ENCODE measurements around the gene ABCA5.
"Not testable (repeated sequence)": the region's sequence is repeated elsewhere in the genome, so short reads cannot be mapped to it uniquely, and the experiment has no call there.

The ABCA5 gene

GRCh38 chr17:69326377-69327059 lies 415 bp downstream of the ABCA5 start:
- in situ Hi-C loops (cut with MboI; ENCODE audit: low sequenced_read_pairs) = no loop called here

DNA sequence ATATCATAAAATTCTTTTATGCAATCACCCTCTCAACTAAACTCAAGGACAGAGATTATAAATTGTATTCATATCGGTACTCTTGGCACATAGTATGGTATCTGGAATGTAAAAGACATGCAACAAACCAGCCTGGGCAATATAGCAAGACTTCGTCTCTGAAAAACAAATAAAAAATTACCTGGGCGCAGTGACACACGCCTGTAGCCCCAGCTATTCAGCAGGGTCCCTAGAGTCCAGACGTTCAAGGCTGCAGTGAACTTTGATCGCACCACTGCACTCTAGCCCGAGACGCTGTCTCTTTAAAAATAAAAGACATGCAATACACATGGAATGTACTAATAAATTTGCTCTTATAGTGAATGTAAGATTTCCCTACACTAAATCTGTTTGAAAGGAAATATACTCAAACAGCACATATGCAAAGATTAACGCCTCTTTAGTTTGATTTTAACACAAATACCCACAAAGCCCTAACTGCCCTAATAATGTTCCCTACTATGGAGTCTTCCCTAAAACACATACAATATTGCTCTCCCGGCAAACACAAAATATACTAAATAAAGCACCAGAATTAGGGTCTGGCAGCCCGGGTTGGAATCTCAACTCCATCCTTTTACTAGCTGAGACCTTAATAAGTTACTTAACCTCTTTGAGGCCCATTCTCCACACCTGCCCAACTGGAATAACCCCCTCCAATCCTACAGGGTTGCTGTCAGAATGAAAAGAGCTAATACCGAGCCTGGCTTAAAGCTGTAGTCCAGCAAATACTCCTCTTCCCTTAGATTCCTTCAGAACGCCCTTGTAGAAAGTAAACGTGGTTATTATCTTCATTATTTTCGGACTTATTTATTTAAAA lies 1.2 kb downstream of the ABCA5 start:
- in situ Hi-C loops (cut with MboI; ENCODE audit: low sequenced_read_pairs) = no loop called here

DNA sequence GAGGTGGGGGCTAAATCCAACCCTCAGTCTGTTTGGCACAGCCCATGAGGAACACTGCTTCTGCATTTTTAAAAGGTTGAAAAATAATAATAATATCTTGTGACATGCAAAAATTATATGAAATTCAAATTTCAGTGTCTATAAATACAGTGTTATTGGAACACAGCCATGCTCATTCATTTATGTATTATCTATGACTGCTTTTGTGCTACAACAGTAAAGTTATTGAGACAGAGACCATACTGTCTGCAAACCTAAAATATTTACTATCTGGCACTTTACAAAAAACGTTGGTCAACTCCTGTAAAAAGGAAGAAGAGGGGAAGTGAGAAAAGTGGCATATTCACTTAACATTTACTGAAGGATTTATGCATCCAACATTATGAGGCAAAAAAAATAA lies 3.1 kb downstream of the ABCA5 start:
- in situ Hi-C loops (cut with MboI; ENCODE audit: low sequenced_read_pairs) = no loop called here

- in situ Hi-C loops (cut with MboI; ENCODE audit: low sequenced_read_pairs) = no loop called here
These were observed 6.1 kb downstream of the ABCA5 start for GRCh38 chr17:69320908-69321238.

- in situ Hi-C loops (cut with MboI; ENCODE audit: low sequenced_read_pairs) = no loop called here
These were observed 6.6 kb downstream of the ABCA5 start for GRCh38 chr17:69320210-69320907.

DNA sequence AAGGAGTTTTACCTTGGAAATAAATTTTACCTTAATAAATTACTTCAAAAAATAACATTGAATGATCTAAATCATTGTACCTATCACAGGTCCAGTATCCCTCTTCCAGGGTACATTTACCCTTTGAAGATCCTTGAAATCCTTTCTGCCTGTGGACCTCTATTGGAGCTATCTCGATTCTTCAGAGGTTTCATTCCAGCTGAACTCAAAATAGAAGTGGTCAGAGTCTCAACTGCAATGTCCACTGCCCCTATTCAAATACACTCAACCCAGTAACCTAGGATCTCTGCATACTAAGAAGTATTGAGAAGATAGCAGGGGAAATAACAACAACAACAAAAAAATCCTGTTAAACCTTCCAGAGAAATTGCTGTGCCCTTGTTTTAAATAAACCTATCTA lies 9.3 kb downstream of the ABCA5 start:
- in situ Hi-C loops (cut with MboI; ENCODE audit: low sequenced_read_pairs) = no loop called here

DNA sequence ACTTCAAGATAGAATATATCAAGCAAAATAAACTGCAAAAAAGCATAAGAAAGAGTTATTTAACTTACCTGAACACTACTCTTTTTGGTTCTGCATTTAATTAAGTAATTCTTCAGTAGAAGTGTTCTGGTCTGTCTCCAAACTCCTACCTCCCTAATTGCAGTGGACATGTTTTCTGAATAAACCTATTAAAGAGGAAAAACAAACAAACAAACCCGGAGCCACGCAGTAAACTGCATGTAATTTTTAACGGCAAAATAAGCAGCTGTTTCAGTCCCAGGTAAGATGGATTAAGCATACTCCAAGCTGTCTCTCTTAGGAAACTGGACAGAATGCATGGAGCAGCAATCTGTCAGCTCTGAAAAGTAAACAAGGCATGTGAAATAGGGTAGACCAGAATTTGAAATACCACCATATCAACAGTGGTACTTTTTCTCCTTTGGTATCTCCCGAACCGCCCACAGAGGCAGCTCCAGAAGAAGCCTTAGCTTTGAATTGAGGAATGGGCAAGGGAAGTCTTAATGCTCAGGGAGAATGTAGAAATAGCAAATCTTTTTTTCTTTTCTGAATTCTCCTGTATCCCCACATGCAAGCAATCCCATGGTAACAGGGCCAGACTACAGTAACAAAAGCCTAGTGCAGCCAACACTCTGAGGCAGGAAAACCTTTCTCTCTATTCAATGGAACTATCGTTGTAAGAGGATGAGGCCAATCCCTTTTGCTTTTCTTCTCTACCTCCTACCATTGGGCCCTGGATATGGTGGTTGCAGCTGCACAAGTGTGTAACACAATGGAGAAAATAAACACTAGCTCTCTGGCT lies 12.5 kb downstream of the ABCA5 start:
- in situ Hi-C loops (cut with MboI; ENCODE audit: low sequenced_read_pairs) = no loop called here

GRCh38 chr17:69305177-69305576 lies 21.8 kb downstream of the ABCA5 start:
- in situ Hi-C loops (cut with MboI; ENCODE audit: low sequenced_read_pairs) = no loop called here

DNA sequence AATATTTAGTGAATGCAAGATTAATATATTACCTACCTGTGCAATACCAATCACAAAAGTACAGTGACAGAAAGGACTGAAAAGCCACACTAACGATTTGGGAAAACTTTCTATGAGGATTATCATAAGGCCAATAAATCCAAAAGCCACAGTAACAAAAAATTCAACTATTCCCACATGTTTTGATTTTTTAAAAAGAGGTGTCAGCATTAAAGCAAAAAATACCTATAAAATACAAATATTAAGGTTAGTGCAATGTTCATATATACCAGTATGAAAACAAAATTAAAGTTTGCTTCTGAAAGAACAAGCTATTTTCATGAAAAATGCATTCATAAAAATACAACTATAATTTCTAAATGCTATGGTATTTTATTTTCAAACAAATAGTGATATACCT lies 24.3 kb downstream of the ABCA5 start:
- in situ Hi-C loops (cut with MboI; ENCODE audit: low sequenced_read_pairs) = no loop called here

DNA sequence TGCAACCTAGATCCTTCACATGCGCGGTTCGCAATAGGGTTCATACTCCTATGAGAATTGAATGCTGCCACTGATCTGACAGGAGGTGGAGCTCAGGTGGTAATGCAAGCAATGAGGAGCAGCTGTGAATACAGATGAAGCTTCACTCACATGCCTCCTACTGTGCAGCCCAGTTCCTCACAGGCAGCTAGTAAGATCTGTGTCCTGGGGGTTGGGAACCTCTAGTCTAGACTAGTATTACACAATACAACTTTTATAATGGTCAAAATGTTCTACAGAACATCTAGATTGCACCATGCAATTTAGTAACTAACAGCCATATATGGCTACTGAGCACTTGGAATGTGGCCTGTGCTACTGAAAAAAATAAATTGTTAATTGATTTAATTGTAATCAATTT lies 26.7 kb downstream of the ABCA5 start:
- in situ Hi-C loops (cut with MboI; ENCODE audit: low sequenced_read_pairs) = no loop called here

DNA sequence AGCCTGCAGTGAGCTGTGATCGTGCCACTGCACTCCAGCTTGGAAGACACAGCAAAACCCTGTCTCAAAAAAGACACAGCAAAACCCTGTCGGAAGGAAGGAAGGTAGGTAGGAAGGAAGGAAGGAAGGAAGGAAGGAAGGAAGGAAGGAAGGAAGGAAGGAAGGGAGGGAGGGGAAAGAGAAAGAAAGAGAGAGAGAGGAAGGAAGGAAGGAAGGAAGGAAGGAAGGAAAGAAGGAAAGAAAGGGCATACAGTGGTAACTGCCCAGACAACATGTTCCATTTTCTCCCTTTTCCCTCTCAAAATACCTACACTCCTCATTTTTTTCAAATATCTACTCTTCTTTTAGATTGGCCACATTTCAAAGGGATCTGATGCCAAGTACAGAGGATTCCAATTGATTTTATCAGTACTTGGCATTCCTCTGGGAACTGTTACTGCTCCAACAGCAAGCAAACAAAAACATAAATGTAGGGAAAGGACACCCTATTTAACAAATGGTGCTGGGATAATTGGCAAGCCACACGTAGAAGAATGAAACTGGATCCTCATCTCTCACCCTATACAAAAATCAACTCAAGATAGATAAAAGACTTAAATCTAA lies 28.7 kb downstream of the ABCA5 start:
- in situ Hi-C loops (cut with MboI; ENCODE audit: low sequenced_read_pairs) = not testable (repeated sequence)

- in situ Hi-C loops (cut with MboI; ENCODE audit: low sequenced_read_pairs) = no loop called here
These were observed 39.8 kb downstream of the ABCA5 start for GRCh38 chr17:69287168-69287567.

- in situ Hi-C loops (cut with MboI; ENCODE audit: low sequenced_read_pairs) = no loop called here
These were observed 40.7 kb downstream of the ABCA5 start for GRCh38 chr17:69286257-69286656.

- in situ Hi-C loops (cut with MboI; ENCODE audit: low sequenced_read_pairs) = no loop called here
These were observed 42.3 kb downstream of the ABCA5 start for GRCh38 chr17:69284646-69285045.

DNA sequence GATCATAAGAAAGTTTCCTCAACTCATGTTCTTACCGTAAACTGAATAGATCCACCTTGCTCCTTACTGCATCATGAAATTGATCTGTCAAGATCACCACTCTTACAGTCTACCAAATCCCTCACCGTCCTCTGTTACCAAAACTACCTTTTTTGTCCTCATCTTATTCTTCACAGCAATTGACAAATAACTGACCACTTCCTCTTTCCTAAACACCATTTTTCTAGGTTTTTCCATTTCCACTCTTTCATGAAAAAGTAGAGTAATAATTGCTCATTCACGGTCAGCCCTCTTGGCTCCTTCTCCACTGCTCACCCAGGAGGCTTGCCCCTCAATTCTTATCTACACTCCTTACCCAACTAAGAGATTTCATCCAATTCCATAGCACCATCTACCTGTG lies 44.9 kb downstream of the ABCA5 start:
- in situ Hi-C loops (cut with MboI; ENCODE audit: low sequenced_read_pairs) = no loop called here

- in situ Hi-C loops (cut with MboI; ENCODE audit: low sequenced_read_pairs) = not testable (repeated sequence)
These were observed 50.7 kb downstream of the ABCA5 start for GRCh38 chr17:69276279-69276678.

GRCh38 chr17:69275751-69276150 lies 51.2 kb downstream of the ABCA5 start:
- in situ Hi-C loops (cut with MboI; ENCODE audit: low sequenced_read_pairs) = no loop called here

DNA sequence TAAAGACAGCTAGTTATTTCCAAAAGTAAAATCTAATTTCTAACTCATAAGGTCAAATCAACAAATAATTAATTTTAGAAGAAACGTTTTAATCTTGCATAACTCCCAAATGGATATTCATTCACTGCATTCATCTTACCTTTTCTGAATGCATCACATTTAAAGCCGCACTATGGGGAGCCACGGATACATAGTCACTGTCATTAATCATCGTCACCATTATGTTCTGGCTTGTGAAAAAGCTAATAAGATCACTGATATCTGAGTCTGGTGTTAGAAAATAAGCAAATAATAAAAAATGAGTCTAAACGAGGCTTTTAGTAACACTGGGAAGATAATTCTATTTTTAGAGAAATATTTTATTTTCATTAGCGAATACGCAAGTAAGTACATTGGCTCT lies 55.9 kb downstream of the ABCA5 start:
- in situ Hi-C loops (cut with MboI; ENCODE audit: low sequenced_read_pairs) = no loop called here

DNA sequence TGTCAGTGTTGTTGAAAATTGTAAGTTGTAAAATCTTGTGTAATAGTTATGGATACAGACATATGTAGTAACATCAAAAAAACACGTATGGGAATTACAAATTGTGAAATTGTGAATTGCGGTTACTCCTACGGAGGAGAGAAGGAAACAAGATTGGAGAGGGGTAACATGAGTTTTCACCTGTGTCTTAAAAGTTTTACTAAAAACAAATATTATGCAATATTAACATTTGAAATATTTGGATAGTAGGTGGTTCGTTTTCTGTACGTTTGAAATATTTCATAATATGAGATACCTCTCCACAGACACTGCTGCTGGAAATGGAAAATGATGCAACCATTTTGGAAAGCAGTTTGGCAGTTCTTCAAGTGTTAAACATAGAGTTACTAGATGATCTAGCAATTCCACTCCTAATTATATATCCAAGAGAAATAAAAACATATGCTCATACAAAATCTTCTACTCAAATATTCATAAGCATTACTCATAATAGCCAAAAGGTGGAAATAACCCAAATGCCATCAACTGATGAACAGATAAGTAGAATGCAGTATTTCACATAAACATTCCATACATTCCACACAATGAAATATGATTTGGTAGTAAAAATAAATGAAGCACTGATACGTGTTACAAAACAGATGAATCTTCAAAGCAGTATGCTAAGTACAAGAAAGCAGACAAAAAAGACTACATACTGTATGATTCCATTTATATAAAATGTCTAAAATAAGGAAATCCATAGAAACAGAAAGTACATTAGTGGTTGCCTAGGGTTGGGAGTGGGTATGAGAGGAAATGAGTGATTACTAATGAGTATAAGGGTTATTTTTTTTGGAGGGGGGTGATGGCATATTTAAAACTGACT lies 57.6 kb downstream of the ABCA5 start:
- in situ Hi-C loops (cut with MboI; ENCODE audit: low sequenced_read_pairs) = no loop called here

- in situ Hi-C loops (cut with MboI; ENCODE audit: low sequenced_read_pairs) = no loop called here
These were observed 58.4 kb downstream of the ABCA5 start for GRCh38 chr17:69268543-69269014.
